ENCODE results near the gene CCDC142. TPM values are rescaled to one million over a fixed set of nuclear protein-coding genes. Genes with fewer than 3 reads are reported as not detected.

CCDC142 gene
- polyA plus RNA-seq, 1 donor (not counting 4 experiments of a cell fraction or from before 2014, with no cell fraction given) = 4.7 TPM

DNA sequence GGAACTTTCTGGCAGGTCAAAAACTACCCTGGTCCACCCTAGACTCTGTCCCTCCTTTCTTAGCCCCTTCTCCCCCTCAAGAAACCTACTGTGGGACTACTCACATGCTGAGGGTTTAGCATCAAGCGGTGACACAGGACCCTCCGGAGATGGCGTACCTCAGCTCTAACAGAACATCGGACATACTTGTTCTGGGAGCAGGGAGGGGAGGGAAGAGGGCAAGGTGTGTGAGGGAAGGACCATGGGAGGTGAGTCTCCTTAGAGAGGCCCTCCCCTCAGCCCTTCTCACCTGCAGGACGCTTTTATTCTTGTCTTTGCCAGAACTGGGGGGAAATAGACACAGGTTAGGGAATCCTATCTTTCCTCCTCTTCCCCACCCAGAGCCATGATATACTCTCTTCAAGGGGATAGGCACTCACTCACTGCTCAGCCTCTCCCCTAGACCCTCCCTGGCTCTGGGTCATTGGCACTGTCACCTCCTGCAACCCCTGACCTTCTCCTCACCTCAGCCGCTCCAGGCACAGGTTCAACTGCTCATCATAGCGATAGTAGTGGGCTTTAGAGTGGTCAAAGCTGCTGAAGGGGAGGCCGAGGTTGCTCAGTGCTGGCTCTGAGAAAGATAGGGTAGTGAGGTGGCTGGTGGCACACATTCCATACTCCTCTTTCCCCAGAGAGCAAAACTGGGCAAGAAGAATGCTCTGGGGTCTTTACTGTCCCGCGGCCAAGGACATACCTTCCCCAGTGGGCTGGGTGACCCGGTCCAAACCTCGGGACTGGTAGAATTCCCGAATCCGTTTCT, 22.8 kb upstream of the CCDC142 start:
- peaks cover 16% of the 10 kb centered on the region for H3K79me2 ChIP-seq (ENCODE audit: control insufficient read depth, insufficient read depth, low read length)
- H4K20me1 ChIP-seq (ENCODE audit: control insufficient read depth, extremely low read depth, insufficient read depth, low read length) = no peaks in the 10 kb centered on the region
- H3K9me1 ChIP-seq (ENCODE audit: control insufficient read depth, extremely low read depth, insufficient read depth, low read length) = no peaks in the 10 kb centered on the region
- peak overlapping the region; percentile 97 for H3K4me2 ChIP-seq (ENCODE audit: control insufficient read depth, extremely low read depth, insufficient read depth, low read depth, low read length)
- peaks cover 9 to 10% of the 10 kb centered on the region in 2 experiments for H3K36me3 ChIP-seq (ENCODE audit: control insufficient read depth in 2 of 2, extremely low read depth in 1 of 2, insufficient read depth in 2 of 2, low read length in 2 of 2)
- no peak overlapping the region for H3K9ac ChIP-seq (ENCODE audit: control insufficient read depth, extremely low read depth, insufficient read depth, low read length)
- H3K27me3 ChIP-seq (ENCODE audit: control insufficient read depth, extremely low read depth, insufficient read depth, low read length) = peaks cover 15% of the 10 kb centered on the region
- dilution Hi-C loops (cut with MboI; ENCODE audit: extremely low pct_ligation_motif_present, low sequenced_read_pairs) = no loop called here
- no peaks in the 10 kb centered on the region for H3K9me3 ChIP-seq (ENCODE audit: control insufficient read depth, low read depth, low read length)
- DNase-seq (ENCODE audit: low read depth, low spot score) = no peak
- peak overlapping the region; percentile 40 to 86 (median 41) for H3K4me3 ChIP-seq (ENCODE audit: control insufficient read depth in 2 of 3, extremely low read depth in 1 of 3, insufficient read depth in 2 of 3, low read depth in 1 of 3, low read length in 3 of 3)
- no peak overlapping the region for H2AFZ ChIP-seq (ENCODE audit: control insufficient read depth, low read length)
- H3K27ac ChIP-seq (ENCODE audit: control insufficient read depth, insufficient read depth, low read length) = no peak overlapping the region
- TF ChIP-seq EZH2 (IDR thresholded peaks at IDR 0.05; ENCODE audit: low read length) = no peak
- TF ChIP-seq, protein P1, sequence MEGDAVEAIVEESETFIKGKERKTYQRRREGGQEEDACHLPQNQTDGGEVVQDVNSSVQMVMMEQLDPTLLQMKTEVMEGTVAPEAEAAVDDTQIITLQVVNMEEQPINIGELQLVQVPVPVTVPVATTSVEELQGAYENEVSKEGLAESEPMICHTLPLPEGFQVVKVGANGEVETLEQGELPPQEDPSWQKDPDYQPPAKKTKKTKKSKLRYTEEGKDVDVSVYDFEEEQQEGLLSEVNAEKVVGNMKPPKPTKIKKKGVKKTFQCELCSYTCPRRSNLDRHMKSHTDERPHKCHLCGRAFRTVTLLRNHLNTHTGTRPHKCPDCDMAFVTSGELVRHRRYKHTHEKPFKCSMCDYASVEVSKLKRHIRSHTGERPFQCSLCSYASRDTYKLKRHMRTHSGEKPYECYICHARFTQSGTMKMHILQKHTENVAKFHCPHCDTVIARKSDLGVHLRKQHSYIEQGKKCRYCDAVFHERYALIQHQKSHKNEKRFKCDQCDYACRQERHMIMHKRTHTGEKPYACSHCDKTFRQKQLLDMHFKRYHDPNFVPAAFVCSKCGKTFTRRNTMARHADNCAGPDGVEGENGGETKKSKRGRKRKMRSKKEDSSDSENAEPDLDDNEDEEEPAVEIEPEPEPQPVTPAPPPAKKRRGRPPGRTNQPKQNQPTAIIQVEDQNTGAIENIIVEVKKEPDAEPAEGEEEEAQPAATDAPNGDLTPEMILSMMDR (optimal IDR thresholded peaks at IDR 0.05 in 1 of 3, IDR thresholded peaks at IDR 0.05 in 1 of 3, conservative IDR thresholded peaks at IDR 0.05 in 1 of 3; ENCODE audit: extremely low read depth in 1 of 3, insufficient read depth in 2 of 3, low read length in 3 of 3) = no peak
- peaks cover 33% of the 10 kb centered on the region for H3K4me1 ChIP-seq (ENCODE audit: control insufficient read depth, extremely low read depth, insufficient read depth, low read length)
- no peak for FAIRE-seq

DNA sequence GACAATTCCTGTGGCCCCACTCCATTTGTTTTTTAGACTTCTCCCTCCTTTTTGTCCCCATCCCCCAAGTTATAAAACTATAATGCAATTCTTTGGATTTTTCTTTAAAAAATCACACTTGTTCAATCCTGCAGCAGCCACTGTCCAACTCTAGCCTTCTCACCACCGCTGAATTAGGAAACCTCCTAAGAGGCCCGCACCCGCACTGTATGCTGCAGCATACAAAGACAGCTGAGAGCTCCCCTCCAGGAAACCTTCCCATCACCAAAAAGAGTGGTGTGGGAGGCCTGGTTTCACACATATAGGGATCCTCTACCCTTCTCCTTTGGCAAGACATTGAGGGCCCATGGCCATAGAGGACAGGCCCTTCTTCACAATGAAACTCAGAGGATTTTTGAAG, 21.8 kb upstream of the CCDC142 start:
- Histone ChIP-seq H3K27me3 (ENCODE audit: control insufficient read depth, extremely low read depth, insufficient read depth, low read length) (peaks cover 19% of the 10 kb centered on the region), H3K27ac (ENCODE audit: control insufficient read depth, insufficient read depth, low read length) (no peak overlapping the region), H3K9me1 (ENCODE audit: control insufficient read depth, extremely low read depth, insufficient read depth, low read length) (no peaks in the 10 kb centered on the region), H2AFZ (ENCODE audit: control insufficient read depth, low read length) (no peak overlapping the region), H3K36me3 (ENCODE audit: control insufficient read depth in 2 of 2, extremely low read depth in 1 of 2, insufficient read depth in 2 of 2, low read length in 2 of 2) (peaks cover 9 to 10% of the 10 kb centered on the region in 2 experiments), H3K4me2 (ENCODE audit: control insufficient read depth, extremely low read depth, insufficient read depth, low read depth, low read length) (no peak overlapping the region), H3K9me3 (ENCODE audit: control insufficient read depth, low read depth, low read length) (no peaks in the 10 kb centered on the region), H3K9ac (ENCODE audit: control insufficient read depth, extremely low read depth, insufficient read depth, low read length) (no peak overlapping the region), H4K20me1 (ENCODE audit: control insufficient read depth, extremely low read depth, insufficient read depth, low read length) (no peaks in the 10 kb centered on the region), H3K4me1 (ENCODE audit: control insufficient read depth, extremely low read depth, insufficient read depth, low read length) (peaks cover 33% of the 10 kb centered on the region), H3K4me3 (ENCODE audit: control insufficient read depth in 2 of 3, extremely low read depth in 1 of 3, insufficient read depth in 2 of 3, low read depth in 1 of 3, low read length in 3 of 3) (no peak overlapping the region), H3K79me2 (ENCODE audit: control insufficient read depth, insufficient read depth, low read length) (peaks cover 16% of the 10 kb centered on the region)
- no peak for TF ChIP-seq EZH2 (IDR thresholded peaks at IDR 0.05; ENCODE audit: low read length)
- TF ChIP-seq, protein P1 (optimal IDR thresholded peaks at IDR 0.05 in 1 of 3, IDR thresholded peaks at IDR 0.05 in 1 of 3, conservative IDR thresholded peaks at IDR 0.05 in 1 of 3; ENCODE audit: extremely low read depth in 1 of 3, insufficient read depth in 2 of 3, low read length in 3 of 3) = no peak
- dilution Hi-C loops (cut with MboI; ENCODE audit: extremely low pct_ligation_motif_present, low sequenced_read_pairs) = no loop called here
- FAIRE-seq (no peak), DNase-seq (ENCODE audit: low read depth, low spot score) (no peak)

Measured in keratinocyte (primary cell).